Prostate gland (tissue), 2 donors: Measurements from ENCODE around the gene GRID1. TPM values are rescaled to one million over a fixed set of nuclear protein-coding genes. Genes with fewer than 3 reads are reported as not detected.

Experiments
- DNase-seq: peaks from one replicate; pipeline ENCODE4 v3.0.0-alpha.2; 2019; ENCODE audit warnings: low spot score
- H3K27ac ChIP-seq, 2 donors: fragments of 200-600 bp; sonication (generic); 2 replicates each; pipeline ENCODE4 v1.5.1; 2017 to 2019
- H3K27me3 ChIP-seq: fragments of 200-600 bp; sonication (generic); replicated peaks from 2 replicates; pipeline ENCODE4 v1.5.1; 2019; ENCODE audit not compliant: insufficient read depth
- H3K36me3 ChIP-seq, 2 donors: fragments of 200-600 bp; sonication (generic); 1 replicate in 1 of 2; 2 replicates in 1 of 2; pipeline versions ENCODE4 v1.5.1 to v1.8.1; 2017 to 2019
- H3K4me1 ChIP-seq: fragments of 200-600 bp; sonication (generic); replicated peaks from 2 replicates; pipeline ENCODE4 v1.5.1; 2019
- H3K4me3 ChIP-seq, 2 donors: fragments of 200-600 bp; sonication (generic); 2 replicates each; pipeline ENCODE4 v1.5.1; 2017 to 2019
- H3K9me3 ChIP-seq: fragments of 200-600 bp; sonication (generic); 2 replicates; pipeline ENCODE4 v1.5.1; 2017
- POLR2A ChIP-seq: fragments of 450-650 bp; IDR thresholded peaks from one replicate; pipeline ENCODE4 v1.6.1; 2016; ENCODE audit warnings: antibody characterized with exemption, mild to moderate bottlenecking
- POLR2AphosphoS5 ChIP-seq: sonication (generic); formaldehyde crosslinking; IDR thresholded peaks from one replicate; pipeline ENCODE4 v1.6.1; 2017; ENCODE audit warnings: antibody characterized with exemption
- WGBS: methylation state at CpG from one replicate; pipeline ENCODE4 v1.1.5; 2018; 5-methylcytosine and 5-hydroxymethylcytosine counted together
- intact Hi-C: fragments of 100-400 bp; cut with DNase I; formaldehyde crosslinking; loops from one replicate; pipeline ENCODE4 v1.14.2; 2022
- total RNA-seq, 2 donors: library from RNA; depleted of rRNA; stranded (reverse); fragments of >200 nt; gene quantifications; one replicate each; pipeline ENCODE4 v1.1.0, GENCODE V29; 2016
- TF ChIP-seq, protein P1 (sequence below), 4 experiments: fragments of 200-600 bp in 2 of 4; fragments of 450-650 bp in 2 of 4; sonication (generic) in 2 of 4; IDR thresholded peaks; 1 replicate in 3 of 4; 2 replicates in 1 of 4; pipeline ENCODE4 v1.5.1; 2016 to 2019; ENCODE audit warnings: antibody characterized with exemption in 4 of 4, mild to moderate bottlenecking in 2 of 4, moderate library complexity in 2 of 4

GRID1 gene
- total RNA-seq, 2 donors from 2014 or later = 1.0 to 10.0 TPM

- H3K36me3 ChIP-seq = no peaks in the 10 kb centered on the region
- no peak overlapping the region for H3K4me3 ChIP-seq
- 55% methylated on average over 7 of the region's 7 CpGs for WGBS
- H3K27ac ChIP-seq = no peak overlapping the region
- no peaks in the 10 kb centered on the region for H3K9me3 ChIP-seq
- no peak for DNase-seq
- H3K4me1 ChIP-seq = no peaks in the 10 kb centered on the region
- intact Hi-C loops = no loop called here
- H3K27me3 ChIP-seq = no peaks in the 10 kb centered on the region
- TF ChIP-seq POLR2A (no peak), POLR2AphosphoS5 (no peak)
- TF ChIP-seq, protein P1, sequence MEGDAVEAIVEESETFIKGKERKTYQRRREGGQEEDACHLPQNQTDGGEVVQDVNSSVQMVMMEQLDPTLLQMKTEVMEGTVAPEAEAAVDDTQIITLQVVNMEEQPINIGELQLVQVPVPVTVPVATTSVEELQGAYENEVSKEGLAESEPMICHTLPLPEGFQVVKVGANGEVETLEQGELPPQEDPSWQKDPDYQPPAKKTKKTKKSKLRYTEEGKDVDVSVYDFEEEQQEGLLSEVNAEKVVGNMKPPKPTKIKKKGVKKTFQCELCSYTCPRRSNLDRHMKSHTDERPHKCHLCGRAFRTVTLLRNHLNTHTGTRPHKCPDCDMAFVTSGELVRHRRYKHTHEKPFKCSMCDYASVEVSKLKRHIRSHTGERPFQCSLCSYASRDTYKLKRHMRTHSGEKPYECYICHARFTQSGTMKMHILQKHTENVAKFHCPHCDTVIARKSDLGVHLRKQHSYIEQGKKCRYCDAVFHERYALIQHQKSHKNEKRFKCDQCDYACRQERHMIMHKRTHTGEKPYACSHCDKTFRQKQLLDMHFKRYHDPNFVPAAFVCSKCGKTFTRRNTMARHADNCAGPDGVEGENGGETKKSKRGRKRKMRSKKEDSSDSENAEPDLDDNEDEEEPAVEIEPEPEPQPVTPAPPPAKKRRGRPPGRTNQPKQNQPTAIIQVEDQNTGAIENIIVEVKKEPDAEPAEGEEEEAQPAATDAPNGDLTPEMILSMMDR (IDR thresholded peaks at IDR 0.05) = no peak
Observed at GRCh38 chr10:86327954-86328725, 38.5 kb downstream of the GRID1 start.

- Histone ChIP-seq H3K27me3 (no peaks in the 10 kb centered on the region), H3K27ac (no peak overlapping the region), H3K36me3 (no peaks in the 10 kb centered on the region), H3K4me3 (no peak overlapping the region), H3K9me3 (no peaks in the 10 kb centered on the region), H3K4me1 (no peaks in the 10 kb centered on the region)
- WGBS = 82% methylated on average over 5 of the region's 5 CpGs
- DNase-seq = no peak
- intact Hi-C loops = no loop called here
- TF ChIP-seq, protein P1 (IDR thresholded peaks at IDR 0.05) = no peak
- TF ChIP-seq POLR2A = no peak
- no peak for TF ChIP-seq POLR2AphosphoS5
Observed at GRCh38 chr10:86325158-86325557, 41.4 kb downstream of the GRID1 start.

DNA sequence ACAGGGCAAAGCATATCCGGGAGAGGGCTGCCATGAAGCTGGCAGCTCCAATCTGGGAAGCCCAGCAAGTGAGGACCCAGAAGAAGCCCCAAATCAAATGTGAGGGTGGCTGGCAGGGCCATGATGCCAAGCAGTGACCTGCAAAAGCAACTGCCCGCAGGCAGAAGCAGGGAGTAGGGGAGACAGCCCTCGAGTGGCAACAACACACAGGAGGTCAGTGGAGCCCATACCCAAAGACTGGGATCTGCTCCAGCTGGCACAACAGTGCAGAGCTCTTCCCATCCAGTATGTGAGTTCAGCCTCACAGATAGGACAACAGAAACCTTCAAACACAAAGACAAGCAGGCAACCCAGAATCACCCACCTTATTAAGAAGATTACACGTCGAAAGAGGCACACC is 45.0 kb downstream of the GRID1 start:
- WGBS = 74% methylated on average over 5 of the region's 5 CpGs
- TF ChIP-seq, protein P1 (IDR thresholded peaks at IDR 0.05) = no peak
- no peak for TF ChIP-seq POLR2AphosphoS5
- TF ChIP-seq POLR2A = no peak
- Histone ChIP-seq H3K27ac (no peak overlapping the region), H3K36me3 (no peaks in the 10 kb centered on the region), H3K4me3 (no peak overlapping the region), H3K9me3 (no peaks in the 10 kb centered on the region), H3K4me1 (no peaks in the 10 kb centered on the region), H3K27me3 (no peaks in the 10 kb centered on the region)
- intact Hi-C loops = no loop called here
- no peak for DNase-seq

DNA sequence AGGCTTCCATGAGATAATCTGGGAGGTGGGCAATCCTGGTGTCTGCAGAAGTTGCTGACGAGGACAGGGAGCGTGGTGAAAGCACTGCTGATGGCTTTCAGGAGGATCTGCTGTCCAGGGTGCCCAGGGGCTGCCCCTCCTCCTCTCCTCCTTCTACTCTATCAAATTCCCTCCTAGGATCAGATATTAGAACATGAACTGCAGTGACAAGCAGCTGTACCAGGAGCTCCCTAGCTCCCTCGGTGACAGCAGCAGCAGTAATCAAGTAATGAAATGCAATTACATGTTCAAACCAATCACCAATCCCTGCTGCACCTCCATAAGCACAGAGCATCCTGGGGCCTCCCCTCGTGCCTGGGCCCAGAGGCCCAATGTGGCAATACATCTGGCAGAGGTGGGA is 46.9 kb downstream of the GRID1 start:
- Histone ChIP-seq H3K27ac (no peak overlapping the region), H3K9me3 (no peaks in the 10 kb centered on the region), H3K36me3 (no peaks in the 10 kb centered on the region), H3K27me3 (no peaks in the 10 kb centered on the region), H3K4me3 (no peak overlapping the region), H3K4me1 (no peaks in the 10 kb centered on the region)
- DNase-seq = no peak
- intact Hi-C loops = no loop called here
- TF ChIP-seq, protein P1 (IDR thresholded peaks at IDR 0.05) = no peak
- TF ChIP-seq POLR2A (no peak), POLR2AphosphoS5 (no peak)
- WGBS = 49% methylated on average over 4 of the region's 4 CpGs
